AG09309 (cell line): ENCODE results near the gene SERAC1.

Source experiments
- DNase-seq: peaks from one replicate; pipeline ENCODE4 v3.0.0-alpha.2; 2010; ENCODE audit warnings: low read depth
- H3K4me3 ChIP-seq: 2 replicates; pipeline ENCODE4 v1.5.1; 2011; ENCODE audit warnings: mild to moderate bottlenecking, low read depth, low read length, moderate library complexity; ENCODE audit not compliant: control insufficient read depth
- TF ChIP-seq, protein P1 (sequence below): IDR thresholded peaks from 2 replicates; pipeline ENCODE4 v1.5.1; 2011; ENCODE audit warnings: mild to moderate bottlenecking, low read depth, low read length, inconsistent platforms; ENCODE audit not compliant: insufficient read depth, control insufficient read depth; ENCODE audit errors: missing control alignments

SERAC1 gene

GRCh38 chr6:158150701-158151100 lies 17.4 kb downstream of the SERAC1 start:
- no peak overlapping the region for H3K4me3 ChIP-seq
- TF ChIP-seq, protein P1, sequence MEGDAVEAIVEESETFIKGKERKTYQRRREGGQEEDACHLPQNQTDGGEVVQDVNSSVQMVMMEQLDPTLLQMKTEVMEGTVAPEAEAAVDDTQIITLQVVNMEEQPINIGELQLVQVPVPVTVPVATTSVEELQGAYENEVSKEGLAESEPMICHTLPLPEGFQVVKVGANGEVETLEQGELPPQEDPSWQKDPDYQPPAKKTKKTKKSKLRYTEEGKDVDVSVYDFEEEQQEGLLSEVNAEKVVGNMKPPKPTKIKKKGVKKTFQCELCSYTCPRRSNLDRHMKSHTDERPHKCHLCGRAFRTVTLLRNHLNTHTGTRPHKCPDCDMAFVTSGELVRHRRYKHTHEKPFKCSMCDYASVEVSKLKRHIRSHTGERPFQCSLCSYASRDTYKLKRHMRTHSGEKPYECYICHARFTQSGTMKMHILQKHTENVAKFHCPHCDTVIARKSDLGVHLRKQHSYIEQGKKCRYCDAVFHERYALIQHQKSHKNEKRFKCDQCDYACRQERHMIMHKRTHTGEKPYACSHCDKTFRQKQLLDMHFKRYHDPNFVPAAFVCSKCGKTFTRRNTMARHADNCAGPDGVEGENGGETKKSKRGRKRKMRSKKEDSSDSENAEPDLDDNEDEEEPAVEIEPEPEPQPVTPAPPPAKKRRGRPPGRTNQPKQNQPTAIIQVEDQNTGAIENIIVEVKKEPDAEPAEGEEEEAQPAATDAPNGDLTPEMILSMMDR: no peak
- DNase-seq: no peak

GRCh38 chr6:158149641-158150040 lies 18.4 kb downstream of the SERAC1 start:
- TF ChIP-seq, protein P1: no peak
- no peak for DNase-seq

DNA sequence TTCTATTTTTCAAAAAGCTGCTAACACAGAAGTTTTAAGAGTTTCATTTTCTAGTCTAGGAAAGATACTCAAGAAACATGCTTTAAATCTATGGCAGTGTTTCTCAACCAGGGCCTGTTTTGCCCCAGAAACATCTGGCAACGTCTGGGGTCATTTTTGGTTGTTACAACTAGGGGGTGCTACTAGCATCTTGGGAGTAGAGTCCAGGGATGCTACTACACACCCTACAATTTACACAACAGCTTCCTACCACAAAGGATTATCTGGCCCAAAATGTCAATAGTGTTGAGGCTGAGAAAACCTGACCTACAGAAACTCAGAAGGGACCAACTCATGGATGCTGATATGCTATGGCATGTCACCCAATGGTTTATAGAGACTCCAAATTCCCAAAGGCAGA lies 24.4 kb downstream of the SERAC1 start:
- TF ChIP-seq, protein P1: peak; percentile 26

More at GRCh38 chr6:158149641-158150040, 18.4 kb downstream of the SERAC1 start:
- H3K4me3 ChIP-seq: no peak overlapping the region

DNA sequence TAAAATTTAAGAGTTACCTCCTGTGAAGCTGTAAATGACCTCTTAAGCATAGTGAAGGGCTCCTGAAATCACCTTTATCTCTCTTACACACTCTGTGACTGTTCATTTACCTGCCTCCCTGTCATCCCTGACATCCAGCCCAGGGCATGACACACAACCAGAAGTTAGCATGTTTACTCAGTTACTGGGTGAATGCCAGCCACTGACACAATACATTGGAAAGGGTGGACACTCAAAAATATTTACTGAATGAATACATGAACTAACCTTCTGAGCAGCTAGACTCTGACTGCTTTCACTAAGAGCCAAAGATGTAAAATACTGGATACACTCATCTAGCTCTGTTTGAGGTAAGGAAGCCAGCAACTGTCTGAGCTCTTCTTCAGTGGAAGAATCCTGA lies 25.3 kb downstream of the SERAC1 start:
- TF ChIP-seq, protein P1: no peak
- H3K4me3 ChIP-seq: no peak overlapping the region
- peak; percentile 49 for DNase-seq

More for the DNA sequence above, 24.4 kb downstream of the SERAC1 start:
- DNase-seq: no peak
- no peak overlapping the region for H3K4me3 ChIP-seq

GRCh38 chr6:158131926-158132325 lies 36.1 kb downstream of the SERAC1 start:
- TF ChIP-seq, protein P1: peak; percentile 39
- no peak overlapping the region for H3K4me3 ChIP-seq
- no peak for DNase-seq

GRCh38 chr6:158125271-158125670 lies 42.8 kb downstream of the SERAC1 start:
- no peak for DNase-seq
- TF ChIP-seq, protein P1: no peak

GRCh38 chr6:158124288-158124687 lies 43.8 kb downstream of the SERAC1 start:
- no peak for DNase-seq
- TF ChIP-seq, protein P1: no peak
- H3K4me3 ChIP-seq: no peak overlapping the region

More at GRCh38 chr6:158125271-158125670, 42.8 kb downstream of the SERAC1 start:
- no peak overlapping the region for H3K4me3 ChIP-seq
